Stimulated activated CD4-positive, alpha-beta T cell treated with anti-CD3 and anti-CD28 coated beads, Interleukin-15, amount 100 ng/mL, for 24 hours (primary cell): ENCODE measurements around the gene ERVK3-1.

Experiments used
- DNase-seq: peaks from one replicate; pipeline ENCODE4 v3.0.0-alpha.2; 2020

Gene ERVK3-1

GRCh38 chr19:58305932-58306323 lies 751 bp downstream of the ERVK3-1 start:
- DNase-seq: no peak

GRCh38 chr19:58307736-58308135 lies 2.6 kb downstream of the ERVK3-1 start:
- DNase-seq: no peak

- DNase-seq: peak; percentile 22
Observed at GRCh38 chr19:58310685-58311084, 5.5 kb downstream of the ERVK3-1 start.

GRCh38 chr19:58311345-58311865 lies 6.2 kb downstream of the ERVK3-1 start:
- no peak for DNase-seq

GRCh38 chr19:58315580-58315979 lies 10.4 kb downstream of the ERVK3-1 start:
- no peak for DNase-seq

GRCh38 chr19:58317476-58318072 lies 12.4 kb downstream of the ERVK3-1 start:
- DNase-seq: no peak

- DNase-seq: no peak
Observed at GRCh38 chr19:58318297-58318696, 13.1 kb downstream of the ERVK3-1 start.

GRCh38 chr19:58319241-58319640 lies 14.1 kb downstream of the ERVK3-1 start:
- DNase-seq: no peak

- peak; percentile 27 for DNase-seq
Observed at GRCh38 chr19:58325311-58326022, 20.3 kb downstream of the ERVK3-1 start.

GRCh38 chr19:58326501-58326913 lies 21.3 kb downstream of the ERVK3-1 start:
- no peak for DNase-seq

- DNase-seq: peak; percentile 96
Observed at GRCh38 chr19:58326914-58327726, 21.9 kb downstream of the ERVK3-1 start, which contains the start of gene ZSCAN22. TSS of gene ZSCAN22 (plus strand) at chr19:58326994. CDS start at chr19:58334803, 7,809 bp downstream.

GRCh38 chr19:58328999-58329398 lies 23.8 kb downstream of the ERVK3-1 start:
- peak; percentile 18 for DNase-seq

- no peak for DNase-seq
Observed at GRCh38 chr19:58330458-58330857, 25.3 kb downstream of the ERVK3-1 start.

- DNase-seq: no peak
Observed at GRCh38 chr19:58332697-58333096, 27.5 kb downstream of the ERVK3-1 start.

- DNase-seq: no peak
Observed at GRCh38 chr19:58334691-58335249, 29.6 kb downstream of the ERVK3-1 start.

- no peak for DNase-seq
Observed at GRCh38 chr19:58335630-58336029, 30.5 kb downstream of the ERVK3-1 start.

GRCh38 chr19:58336216-58336615 lies 31.0 kb downstream of the ERVK3-1 start:
- DNase-seq: no peak

GRCh38 chr19:58336820-58337219 lies 31.6 kb downstream of the ERVK3-1 start:
- DNase-seq: no peak

- DNase-seq: no peak
Observed at GRCh38 chr19:58338336-58338735, 33.2 kb downstream of the ERVK3-1 start.

GRCh38 chr19:58338825-58339558 lies 33.8 kb downstream of the ERVK3-1 start:
- DNase-seq: no peak

- no peak for DNase-seq
Observed at GRCh38 chr19:58345558-58345957, 40.4 kb downstream of the ERVK3-1 start.
